IPS-18c (cell line): ENCODE measurements around the gene PCDHB16.
"Not testable (repeated sequence)": the region's sequence is repeated elsewhere in the genome, so short reads cannot be mapped to it uniquely, and the experiment has no call there.

Experiments used
- H3K4me3 ChIP-seq: 2 replicates; pipeline ENCODE4 v1.7.0; 2013; ENCODE audit warnings: low read depth, mild to moderate bottlenecking, low read length, moderate library complexity; ENCODE audit not compliant: insufficient read depth
- H3K9me3 ChIP-seq: one replicate; pipeline ENCODE4 v1.6.1; 2013; ENCODE audit warnings: mild to moderate bottlenecking, low read length, moderate library complexity; ENCODE audit not compliant: control insufficient read depth, insufficient read depth

Gene PCDHB16

DNA sequence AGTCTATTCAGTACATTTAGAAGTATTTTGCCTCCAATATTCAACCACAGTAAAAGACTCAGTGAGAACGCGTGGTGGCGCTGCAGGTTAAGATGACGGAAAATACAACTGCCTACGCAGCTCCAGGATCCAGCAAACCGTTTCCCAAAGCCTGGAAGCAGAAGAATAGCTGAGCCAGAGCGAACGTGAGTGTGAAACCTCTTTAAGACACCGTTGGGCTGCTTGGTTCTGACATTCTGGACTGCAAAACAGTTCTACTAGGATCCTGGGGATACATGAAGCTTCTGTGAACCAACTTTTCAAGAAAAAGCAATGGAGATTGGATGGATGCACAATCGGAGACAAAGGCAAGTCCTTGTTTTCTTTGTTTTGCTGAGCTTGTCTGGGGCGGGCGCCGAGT lies at the start of gene PCDHB16:
TSS of gene PCDHB16 (plus strand) at position 140 of the 400 bp plus-strand sequence. CDS start at position 313, 173 bp downstream.
- Histone ChIP-seq H3K4me3 (0 out of 2 replicates have a peak within 1 kb of the TSS, but pooled peaks have one; percentile 5), H3K9me3 (peaks cover 4% of the 10 kb centered on the region)

- H3K4me3 ChIP-seq: peak within 1 kb of the TSS; percentile 32; the same call in 1 of the 2 replicates
- H3K9me3 ChIP-seq: peaks cover 7% of the 10 kb centered on the region
These were observed 47.0 kb upstream of the PCDHB16 start, which contains the start of gene PCDHB5 for GRCh38 chr5:141135030-141135717. TSS of gene PCDHB5 (plus strand) at chr5:141135206. CDS start at chr5:141135435, 229 bp downstream.

GRCh38 chr5:141135718-141136266 lies 46.4 kb upstream of the PCDHB16 start:
- Histone ChIP-seq H3K9me3 (peaks cover 7% of the 10 kb centered on the region), H3K4me3 (peak overlapping the region; percentile 32; the same call in 1 of the 2 replicates)

DNA sequence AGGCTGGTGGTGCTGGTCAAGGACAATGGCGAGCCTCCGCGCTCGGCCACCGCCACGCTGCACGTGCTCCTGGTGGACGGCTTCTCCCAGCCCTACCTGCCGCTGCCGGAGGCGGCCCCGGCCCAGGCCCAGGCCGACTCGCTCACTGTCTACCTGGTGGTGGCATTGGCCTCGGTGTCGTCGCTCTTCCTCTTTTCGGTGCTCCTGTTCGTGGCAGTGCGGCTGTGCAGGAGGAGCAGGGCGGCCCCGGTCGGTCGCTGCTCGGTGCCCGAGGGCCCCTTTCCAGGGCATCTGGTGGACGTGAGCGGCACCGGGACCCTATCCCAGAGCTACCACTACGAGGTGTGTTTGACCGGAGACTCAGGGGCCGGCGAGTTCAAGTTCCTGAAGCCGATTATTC lies 44.8 kb upstream of the PCDHB16 start:
- H3K4me3 ChIP-seq, H3K9me3 ChIP-seq: not testable (repeated sequence)

DNA sequence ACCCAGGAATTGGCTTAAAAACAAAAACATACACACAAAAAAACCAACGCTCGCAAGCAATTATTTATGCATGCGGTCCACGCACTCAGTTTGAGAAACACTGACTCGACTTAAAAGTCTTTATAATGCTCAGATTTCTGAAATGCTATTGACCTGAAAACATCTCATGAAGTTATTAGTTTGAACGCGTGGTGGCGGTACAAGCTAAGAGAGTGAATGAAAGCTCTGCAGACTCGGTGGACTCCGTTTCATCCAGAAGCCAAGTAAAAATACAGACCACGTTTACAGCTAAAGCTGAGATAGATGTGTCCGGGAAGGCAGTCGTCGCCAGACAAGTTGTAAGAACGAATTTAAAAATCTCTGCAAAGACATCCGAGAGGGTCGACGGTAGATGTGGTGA lies 32.4 kb upstream of the PCDHB16 start, which contains the start of gene PCDHB6:
TSS of gene PCDHB6 (plus strand) at position 246 of the 400 bp plus-strand sequence. CDS start 201 bp downstream, outside the sequence.
- Histone ChIP-seq H3K4me3 (no peak within 1 kb of the TSS), H3K9me3 (peaks cover 2% of the 10 kb centered on the region)

DNA sequence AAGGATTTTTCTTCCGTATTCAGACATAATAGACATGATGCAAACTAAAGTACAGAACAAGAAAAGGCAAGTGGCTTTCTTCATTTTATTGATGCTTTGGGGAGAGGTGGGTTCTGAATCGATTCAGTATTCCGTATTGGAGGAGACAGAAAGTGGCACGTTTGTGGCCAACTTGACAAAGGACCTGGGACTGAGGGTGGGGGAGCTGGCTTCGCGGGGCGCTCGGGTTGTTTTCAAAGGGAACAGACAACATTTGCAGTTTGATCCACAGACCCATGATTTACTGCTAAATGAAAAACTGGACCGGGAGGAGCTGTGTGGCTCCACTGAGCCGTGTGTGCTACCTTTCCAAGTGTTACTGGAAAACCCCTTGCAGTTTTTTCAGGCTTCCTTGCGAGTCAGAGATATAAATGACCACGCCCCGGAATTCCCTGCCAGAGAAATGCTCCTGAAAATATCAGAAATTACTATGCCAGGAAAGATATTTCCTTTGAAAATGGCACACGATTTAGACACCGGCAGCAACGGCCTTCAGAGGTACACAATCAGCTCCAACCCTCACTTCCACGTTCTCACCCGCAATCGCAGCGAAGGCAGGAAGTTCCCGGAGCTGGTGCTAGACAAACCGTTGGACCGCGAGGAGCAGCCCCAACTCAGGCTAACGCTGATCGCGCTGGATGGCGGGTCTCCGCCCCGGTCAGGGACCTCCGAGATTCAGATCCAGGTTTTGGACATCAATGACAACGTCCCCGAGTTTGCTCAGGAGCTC lies 31.8 kb upstream of the PCDHB16 start:
- Histone ChIP-seq H3K9me3 (peaks cover 2% of the 10 kb centered on the region), H3K4me3 (no peak overlapping the region)

DNA sequence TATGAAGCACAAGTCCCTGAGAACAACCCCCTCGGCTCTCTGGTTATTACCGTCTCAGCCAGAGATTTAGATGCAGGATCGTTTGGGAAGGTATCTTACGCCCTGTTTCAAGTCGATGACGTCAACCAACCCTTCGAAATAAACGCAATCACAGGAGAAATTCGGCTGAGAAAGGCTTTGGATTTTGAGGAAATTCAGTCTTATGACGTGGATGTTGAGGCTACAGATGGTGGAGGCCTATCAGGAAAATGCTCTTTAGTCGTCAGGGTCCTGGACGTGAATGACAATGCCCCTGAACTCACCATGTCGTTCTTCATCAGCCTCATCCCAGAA lies 31.2 kb upstream of the PCDHB16 start:
- Histone ChIP-seq H3K4me3 (no peak overlapping the region), H3K9me3 (peaks cover 2% of the 10 kb centered on the region)

DNA sequence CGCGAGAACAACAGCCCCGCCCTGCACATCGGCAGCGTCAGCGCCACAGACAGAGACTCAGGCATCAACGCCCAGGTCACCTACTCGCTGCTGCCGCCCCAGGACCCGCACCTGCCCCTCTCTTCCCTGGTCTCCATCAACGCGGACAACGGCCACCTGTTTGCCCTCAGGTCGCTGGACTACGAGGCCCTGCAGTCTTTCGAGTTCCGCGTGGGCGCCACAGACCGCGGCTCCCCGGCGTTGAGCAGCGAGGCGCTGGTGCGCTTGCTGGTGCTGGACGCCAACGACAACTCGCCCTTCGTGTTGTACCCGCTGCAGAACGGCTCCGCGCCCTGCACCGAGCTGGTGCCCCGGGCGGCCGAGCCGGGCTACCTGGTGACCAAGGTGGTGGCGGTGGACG lies 30.6 kb upstream of the PCDHB16 start:
- not testable (repeated sequence) for H3K9me3 ChIP-seq, H3K4me3 ChIP-seq

GRCh38 chr5:141152096-141152495 lies 30.1 kb upstream of the PCDHB16 start:
- not testable (repeated sequence) for H3K9me3 ChIP-seq, H3K4me3 ChIP-seq

GRCh38 chr5:141155540-141156374 lies 26.4 kb upstream of the PCDHB16 start:
- Histone ChIP-seq H3K9me3 (no peaks in the 10 kb centered on the region), H3K4me3 (no peak overlapping the region; the same call in 1 of the 2 replicates)

DNA sequence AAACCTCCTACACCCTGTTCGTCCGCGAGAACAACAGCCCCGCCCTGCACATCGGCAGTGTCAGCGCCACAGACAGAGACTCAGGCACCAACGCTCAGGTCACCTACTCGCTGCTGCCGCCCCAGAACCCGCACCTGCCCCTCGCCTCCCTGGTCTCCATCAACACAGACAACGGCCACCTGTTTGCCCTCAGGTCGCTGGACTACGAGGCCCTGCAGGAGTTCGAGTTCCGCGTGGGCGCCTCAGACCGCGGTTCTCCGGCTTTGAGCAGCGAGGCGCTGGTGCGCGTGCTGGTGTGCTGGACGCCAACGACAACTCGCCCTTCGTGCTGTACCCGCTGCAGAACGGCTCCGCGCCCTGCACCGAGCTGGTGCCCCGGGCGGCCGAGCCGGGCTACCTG lies 24.8 kb upstream of the PCDHB16 start:
- not testable (repeated sequence) for H3K4me3 ChIP-seq, H3K9me3 ChIP-seq

GRCh38 chr5:141157901-141158300 lies 24.3 kb upstream of the PCDHB16 start:
- not testable (repeated sequence) for H3K4me3 ChIP-seq, H3K9me3 ChIP-seq

DNA sequence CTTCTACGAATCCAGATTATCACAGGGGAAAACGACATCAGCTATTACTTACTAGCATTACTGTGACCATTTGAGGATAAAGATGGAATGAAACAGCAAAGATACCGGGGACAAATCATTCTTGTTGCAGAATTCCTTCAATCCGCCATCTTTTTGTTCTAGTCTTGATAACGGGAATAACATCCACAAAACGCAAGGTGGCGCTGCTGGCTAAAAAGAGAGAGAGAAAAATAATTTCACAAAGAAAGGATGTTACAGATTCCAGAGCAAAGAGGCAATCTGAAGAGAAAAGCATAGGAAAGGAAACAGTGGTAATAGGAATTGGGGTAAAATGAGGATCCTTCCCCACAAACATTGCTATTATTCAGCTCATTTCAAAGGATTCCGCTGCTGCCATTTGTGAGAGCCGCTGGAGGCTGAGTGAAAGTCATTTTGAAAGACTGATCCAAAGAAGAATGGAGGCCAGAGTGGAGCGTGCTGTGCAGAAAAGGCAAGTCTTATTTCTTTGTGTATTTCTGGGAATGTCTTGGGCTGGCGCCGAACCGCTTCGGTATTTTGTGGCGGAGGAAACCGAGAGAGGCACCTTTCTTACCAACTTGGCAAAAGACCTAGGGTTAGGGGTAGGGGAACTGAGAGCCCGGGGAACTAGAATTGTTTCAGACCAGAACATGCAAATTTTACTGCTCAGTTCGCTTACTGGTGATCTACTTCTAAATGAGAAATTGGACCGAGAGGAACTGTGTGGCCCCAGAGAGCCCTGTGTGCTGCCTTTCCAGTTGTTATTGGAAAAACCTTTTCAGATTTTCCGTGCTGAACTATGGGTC lies 9.6 kb upstream of the PCDHB16 start, which contains the start of gene PCDHB7:
TSS of gene PCDHB7 (plus strand) at position 264 of the 824 bp plus-strand sequence. CDS start at position 456, 192 bp downstream.
- Histone ChIP-seq H3K9me3 (peaks cover 7% of the 10 kb centered on the region), H3K4me3 (no peak within 1 kb of the TSS)

DNA sequence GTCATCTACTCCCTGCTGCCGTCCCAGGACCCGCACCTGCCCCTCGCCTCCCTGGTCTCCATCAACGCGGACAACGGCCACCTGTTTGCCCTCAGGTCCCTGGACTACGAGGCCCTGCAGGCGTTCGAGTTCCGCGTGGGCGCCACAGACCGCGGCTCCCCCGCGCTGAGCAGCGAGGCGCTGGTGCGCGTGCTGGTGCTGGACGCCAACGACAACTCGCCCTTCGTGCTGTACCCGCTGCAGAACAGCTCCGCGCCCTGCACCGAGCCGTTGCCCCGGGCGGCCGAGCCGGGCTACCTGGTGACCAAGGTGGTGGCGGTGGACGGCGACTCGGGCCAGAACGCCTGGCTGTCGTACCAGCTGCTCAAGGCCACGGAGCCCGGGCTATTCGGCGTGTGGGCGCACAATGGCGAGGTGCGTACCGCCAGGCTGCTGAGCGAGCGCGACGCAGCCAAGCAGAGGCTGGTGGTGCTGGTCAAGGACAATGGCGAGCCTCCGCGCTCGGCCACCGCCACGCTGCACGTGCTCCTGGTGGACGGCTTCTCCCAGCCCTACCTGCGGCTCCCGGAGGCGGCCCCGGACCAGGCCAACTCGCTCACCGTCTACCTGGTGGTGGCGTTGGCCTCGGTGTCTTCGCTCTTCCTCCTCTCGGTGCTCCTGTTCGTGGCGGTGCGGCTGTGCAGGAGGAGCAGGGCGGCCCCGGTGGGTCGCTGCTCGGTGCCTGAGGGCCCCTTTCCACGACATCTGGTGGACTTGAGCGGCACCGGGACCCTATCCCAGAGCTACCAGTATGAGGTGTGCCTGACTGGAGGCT lies 7.7 kb upstream of the PCDHB16 start:
- H3K9me3 ChIP-seq, H3K4me3 ChIP-seq: not testable (repeated sequence)

GRCh38 chr5:141175933-141176332 lies 6.3 kb upstream of the PCDHB16 start:
- Histone ChIP-seq H3K9me3 (peaks cover 7% of the 10 kb centered on the region), H3K4me3 (no peak overlapping the region)
